Glomerular visceral epithelial cell (primary cell): ENCODE measurements around the gene DOCK11.
A peak's percentile ranks its signal among the peaks of the same experiment; 100 is the strongest.
"Not testable (repeated sequence)": the region's sequence is repeated elsewhere in the genome, so short reads cannot be mapped to it uniquely, and the experiment has no call there.

Source experiments
- DNase-seq: peaks from one replicate; pipeline ENCODE4 v3.0.0-alpha.2; 2016; ENCODE audit errors: extremely low spot score

Gene DOCK11

DNA sequence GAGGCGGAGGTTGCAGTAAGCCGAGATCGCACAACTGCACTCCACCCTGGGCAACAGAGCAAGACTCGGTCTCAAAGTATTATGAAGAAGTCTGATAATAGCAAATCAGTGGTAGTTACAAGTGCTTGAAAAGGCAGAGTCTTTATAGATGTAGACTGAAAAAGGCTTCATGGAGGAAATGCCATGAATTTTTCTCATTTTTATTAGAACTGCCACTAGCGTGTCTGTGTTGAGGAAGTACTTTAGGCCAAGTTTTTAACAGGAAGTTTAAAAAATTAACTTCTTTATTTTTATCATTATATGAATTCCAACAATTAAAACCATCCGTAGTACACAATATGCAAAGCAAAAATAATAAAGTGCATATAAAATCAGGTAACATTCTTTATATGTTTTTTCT is 199.0 kb downstream of the DOCK11 start:
- DNase-seq = no peak

DNA sequence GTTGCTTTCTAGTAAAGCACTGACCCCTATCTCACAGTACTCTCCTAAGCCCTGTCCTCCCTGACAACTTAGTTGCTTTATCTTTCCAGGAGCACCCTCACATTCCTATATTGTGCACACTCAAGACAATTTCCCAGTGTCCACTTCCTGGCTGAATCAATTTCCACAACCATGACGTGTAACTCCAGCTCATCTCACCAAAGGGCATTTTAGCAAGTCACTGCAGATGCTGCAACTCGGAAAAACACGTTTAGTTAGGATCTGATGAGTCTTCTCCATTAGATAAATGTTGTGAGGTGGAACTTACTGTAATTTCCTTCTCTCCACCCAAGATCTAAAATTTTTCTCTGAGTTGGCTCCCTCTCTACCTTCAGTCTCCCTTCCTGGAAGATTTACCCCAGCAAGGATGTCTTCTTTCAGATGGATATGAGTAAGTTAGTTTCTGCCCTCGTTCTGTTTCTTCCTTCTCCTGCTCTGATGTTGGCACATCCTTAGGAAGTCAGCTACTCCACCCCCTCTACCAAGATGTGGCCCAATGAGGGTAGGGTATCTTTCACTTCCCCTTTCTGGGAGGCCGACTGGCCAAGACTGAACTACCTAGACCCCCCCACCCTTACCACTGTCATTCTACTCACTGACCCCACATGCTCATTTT is 203.0 kb downstream of the DOCK11 start:
- DNase-seq = no peak

DNA sequence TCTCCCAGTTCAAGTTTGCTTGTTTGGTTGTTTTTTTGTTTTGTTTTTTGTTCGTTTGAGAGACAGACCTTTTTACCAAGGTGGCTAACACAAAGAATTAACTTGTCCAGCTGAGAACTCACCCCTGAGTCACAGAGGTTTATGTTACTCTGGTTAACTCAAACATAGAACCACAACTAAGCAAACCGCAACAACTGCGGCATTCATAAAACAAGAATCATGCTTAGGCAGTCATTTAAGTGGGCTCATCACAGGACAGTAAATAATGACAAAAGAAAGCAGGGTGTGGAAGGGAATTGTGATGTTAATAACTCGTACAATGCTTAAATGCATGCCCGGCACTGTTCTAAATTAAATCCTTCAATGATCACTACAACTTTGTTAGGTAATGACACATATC is 207.1 kb downstream of the DOCK11 start:
- DNase-seq = no peak

DNA sequence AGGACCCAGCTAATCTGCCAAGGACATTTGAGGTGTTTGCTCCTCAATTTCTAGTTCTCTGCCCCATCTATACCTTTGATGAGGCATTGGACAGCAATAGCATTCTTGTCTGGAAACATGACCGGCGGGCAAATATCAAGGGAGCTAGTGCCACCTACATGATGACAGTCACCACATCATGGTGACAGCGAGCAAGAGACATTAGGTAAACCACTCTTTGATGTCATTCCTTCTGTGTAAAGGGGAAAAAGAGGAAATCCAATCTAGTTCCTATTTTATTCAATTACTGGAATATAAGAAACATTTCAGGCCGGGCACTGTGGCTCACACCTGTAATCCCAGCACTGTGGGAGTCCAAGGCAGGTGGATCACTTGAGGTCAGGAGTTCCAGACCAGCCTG is 211.1 kb downstream of the DOCK11 start:
- no peak for DNase-seq

DNA sequence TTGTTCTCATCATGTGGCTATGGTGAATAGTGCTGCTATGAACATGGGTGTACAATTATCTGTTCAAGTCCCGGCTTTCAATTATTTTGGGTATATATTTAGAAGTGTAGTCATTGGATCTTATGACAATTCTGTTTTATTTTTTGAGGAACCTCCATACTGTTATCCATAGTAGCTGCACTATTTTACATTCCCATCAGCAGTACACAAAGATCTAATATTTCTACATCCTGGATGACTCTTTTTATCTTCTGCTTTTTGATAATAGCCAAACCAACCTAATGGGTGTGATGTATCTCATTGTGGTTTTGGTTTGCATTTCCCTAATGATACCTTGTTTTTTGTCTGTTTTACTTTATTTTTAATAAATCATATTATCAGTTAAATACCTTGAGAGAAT is 218.9 kb downstream of the DOCK11 start:
- DNase-seq = no peak

DNA sequence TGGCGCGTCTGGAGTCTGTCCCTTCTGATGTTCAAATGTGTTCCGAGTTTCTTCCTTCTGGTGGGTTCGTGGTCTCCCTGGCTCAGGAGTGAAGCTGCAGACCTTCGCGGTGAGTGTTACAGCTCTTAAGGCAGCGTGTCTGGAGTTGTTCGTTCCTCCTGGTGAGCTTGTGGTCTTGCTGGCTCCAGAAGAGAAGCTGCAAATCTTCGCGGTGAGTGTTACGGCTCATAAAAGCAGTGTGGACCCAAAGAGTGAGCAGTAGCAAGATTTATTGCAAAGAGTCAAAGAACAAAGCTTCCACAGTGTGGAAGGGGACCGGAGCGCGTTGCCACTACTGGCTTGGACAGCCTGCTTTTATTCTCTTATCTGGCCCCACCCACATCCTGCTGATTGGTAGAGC is 220.3 kb downstream of the DOCK11 start:
- DNase-seq = not testable (repeated sequence)

DNA sequence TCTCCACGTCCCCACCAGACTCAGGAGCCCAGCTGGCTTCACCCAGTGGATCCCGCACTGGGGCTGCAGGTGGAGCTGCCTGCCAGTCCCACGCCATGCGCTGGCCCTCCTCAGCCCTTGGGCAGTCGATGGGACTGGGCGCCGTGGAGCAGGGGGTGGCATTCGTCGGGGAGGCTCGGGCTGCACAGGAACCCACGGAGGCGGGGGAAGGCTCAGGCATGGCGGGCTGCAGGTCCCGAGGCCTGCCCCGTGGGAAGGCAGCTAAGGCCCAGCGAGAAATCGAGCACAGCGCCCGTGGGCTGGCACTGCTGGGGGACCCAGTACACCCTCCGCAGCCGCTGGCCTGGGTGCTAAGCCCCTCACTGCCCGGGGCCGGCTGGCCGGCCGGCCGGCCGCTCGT is 221.2 kb downstream of the DOCK11 start:
- not testable (repeated sequence) for DNase-seq

DNA sequence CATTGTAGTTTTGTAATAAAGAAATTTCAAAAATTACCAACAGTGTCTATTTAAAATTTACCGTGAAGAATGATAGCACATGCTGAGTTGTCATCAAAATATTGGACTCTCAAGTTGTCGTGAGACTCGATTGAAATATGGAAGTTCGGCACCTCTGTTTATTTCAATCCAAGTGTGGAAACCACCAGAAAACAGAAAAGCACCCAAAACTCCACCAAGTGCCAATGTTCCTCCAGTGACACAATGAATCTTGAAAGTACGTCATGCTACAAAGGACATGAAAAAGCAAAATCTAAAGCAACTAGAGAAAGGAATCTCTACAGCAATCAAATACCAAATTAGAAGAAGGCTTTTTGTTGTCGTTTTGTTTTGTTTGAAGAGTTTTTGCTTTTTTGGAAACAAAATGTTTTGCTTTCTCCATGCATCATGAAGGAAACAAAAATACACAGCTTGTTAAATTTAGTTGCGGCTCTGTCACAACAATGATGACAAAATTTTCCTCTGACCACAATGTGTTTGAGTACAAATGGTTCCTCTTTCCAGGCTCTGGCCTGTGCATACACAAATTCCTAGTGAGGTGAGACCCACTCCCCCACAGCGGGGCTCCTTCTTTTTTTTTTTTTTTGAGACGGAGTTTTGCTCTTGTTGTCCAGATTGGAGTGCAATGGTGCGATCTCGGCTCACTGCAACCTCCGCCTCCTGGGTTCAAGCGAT is 222.2 kb downstream of the DOCK11 start:
- no peak for DNase-seq

DNA sequence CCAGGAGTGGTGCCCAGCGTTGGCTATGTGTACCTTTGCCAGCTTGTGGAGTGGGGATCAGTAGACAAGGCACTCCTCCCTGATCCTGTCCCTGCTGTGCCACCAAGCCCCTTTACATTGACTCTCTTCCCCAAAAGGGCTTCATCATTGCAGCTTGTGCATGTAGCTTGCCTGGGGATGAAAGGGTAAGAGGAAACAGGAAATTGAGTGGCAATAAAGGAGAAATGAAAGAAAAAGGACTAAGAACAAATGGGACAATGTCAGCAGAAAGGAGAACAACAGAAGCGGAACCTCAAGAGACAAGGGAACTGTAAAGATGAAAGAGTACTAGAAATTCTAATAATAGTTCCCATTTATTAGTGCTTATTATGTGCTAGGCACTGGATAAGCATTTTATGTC is 223.1 kb downstream of the DOCK11 start:
- no peak for DNase-seq

DNA sequence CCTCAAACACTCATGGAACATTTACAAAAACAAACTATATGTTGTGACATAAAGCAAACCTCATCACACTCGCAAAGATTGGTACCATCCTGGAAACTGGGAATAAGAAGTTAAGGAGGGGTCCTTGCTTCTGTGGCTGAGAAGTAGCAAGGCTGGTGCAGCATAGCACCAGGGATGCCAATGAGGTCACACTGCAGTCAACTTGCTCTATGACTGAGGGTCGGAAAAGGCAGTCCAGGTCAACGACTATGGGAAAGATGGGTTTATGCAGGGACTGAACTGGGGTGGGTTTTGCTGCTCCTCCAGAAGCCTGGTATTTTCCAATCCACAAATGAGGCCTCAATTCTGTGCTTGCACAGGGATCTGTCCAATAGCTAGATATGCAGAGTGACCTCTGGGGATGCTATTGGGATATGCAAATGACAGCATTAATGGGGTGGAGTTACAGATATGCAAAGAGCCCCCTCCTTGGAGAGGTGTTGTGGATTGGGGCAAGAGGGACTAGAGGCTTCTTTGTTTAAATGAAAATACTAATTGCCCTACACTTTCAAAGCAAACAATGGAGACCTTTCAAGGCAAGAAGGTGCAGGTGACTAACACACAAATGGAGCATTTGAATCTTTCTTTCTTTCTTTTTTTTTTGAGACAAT is 224.6 kb downstream of the DOCK11 start:
- DNase-seq = no peak

DNA sequence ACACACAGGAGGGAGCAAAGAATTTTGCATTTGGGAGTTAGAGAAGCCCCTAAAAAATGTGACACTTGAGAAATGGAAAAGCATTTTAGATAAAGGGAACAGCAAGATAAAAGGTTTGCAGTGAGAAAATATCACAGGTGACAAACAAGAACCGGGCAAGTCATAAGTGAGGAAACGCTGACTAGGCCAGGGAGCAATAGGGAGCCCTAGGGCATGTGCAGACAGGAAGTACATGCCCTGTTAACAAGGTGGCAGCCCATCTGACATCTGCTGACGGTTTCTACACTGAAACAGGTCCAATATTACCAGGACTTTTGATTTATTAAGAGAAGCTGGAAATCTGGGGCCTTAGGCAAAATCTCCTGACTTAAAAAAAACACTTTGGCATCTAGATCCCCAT is 227.8 kb downstream of the DOCK11 start:
- no peak for DNase-seq

DNA sequence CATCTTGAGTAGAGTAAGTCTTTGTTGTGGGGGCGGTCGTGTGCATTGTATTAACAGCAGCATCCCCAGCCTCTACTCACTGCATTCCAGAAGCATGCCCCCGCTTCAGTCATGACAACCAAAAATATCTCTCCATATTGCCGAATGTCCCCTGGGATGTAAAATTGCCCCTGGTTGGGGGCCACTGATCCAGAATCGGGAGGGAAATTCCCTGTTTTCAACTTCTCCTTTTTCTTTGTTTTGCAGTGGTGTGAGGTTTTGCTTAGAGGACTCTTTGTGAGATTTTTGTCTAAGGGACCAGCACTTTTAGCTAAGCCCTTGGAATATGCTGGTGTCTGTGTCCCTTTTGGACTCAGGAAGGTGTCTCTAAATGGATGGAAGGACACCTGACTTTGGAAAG is 228.8 kb downstream of the DOCK11 start:
- no peak for DNase-seq

DNA sequence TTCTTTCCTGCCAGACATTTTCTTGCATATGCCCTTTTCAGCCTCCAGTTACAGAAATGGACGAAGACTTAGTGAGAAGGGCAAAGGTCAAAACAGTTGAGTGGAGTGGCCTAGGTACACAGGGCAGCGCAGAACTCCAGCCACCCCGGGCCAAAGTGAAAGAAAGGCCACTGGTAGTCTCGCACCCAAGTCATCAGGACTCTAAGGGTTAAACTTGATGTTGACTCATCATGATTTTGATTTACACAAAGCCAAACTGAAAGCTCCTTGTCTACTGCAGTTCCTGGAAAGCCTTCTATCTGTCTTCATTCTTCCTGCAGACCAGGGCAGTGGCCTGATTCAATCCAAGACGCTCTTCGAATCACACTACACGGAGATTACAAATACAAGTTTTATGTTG is 229.2 kb downstream of the DOCK11 start:
- no peak for DNase-seq

DNA sequence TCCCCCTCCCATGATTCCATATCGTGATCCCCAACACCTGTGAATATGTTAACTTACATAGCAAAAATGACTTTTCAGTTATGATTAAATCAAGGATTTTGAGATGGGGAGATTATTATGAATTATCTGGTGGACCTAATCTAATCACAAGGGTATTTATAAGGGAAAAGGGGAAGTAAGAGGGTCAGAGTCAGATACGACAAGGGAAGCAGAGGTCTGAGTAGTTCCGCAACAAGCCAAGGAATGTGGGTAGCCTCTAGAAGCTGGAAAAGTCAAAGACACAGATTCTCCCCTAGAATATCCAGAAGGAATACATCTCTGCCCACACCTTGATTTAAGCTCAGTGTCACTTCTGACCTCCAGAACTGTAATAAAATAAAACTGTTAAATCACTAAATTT is 230.8 kb downstream of the DOCK11 start:
- no peak for DNase-seq

DNA sequence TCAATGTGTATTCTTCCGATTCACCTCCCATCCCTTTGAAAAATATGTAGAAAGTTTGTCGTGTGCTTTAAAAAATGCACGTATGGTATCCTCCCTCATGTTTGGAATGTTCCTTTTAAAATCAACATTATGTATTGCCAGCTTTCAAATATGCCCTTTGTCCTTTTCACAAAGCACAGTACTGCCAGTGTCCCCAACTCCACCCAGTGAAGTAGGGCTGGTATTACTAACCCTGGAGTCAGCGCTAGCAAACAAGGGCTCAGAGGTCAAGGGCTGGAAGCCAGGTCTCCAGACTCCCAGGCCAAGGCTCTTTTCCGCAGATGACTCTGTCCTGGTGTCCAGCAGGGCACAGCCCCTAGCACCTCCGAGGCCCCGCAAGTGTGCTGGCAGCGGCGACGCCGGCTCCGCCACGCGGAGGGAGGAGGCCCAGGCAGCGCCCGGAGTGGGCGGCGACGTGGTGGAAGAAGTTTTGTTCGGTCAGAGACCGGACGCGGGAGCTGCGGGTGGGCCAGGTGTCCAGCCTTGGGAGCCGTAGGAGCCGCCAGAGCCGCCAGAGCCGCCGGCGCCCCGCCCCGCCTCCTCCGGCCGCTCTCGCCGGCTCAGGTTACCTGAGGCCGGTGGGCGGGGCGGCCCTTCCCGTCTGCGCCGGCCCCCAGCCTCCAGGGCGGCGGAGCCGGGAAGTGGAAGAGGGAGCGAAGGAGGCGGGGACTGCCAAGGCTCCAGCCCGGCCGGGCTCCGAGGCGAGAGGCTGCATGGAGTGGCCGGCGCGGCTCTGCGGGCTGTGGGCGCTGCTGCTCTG is 231.5 kb downstream of the DOCK11 start, which contains the start of gene IL13RA1:
Gene IL13RA1, plus strand, starts transcription at position 720 of the 799 bp plus-strand sequence. Its CDS starts 33 bp downstream, at position 753.
- DNase-seq = peak; percentile 90

DNA sequence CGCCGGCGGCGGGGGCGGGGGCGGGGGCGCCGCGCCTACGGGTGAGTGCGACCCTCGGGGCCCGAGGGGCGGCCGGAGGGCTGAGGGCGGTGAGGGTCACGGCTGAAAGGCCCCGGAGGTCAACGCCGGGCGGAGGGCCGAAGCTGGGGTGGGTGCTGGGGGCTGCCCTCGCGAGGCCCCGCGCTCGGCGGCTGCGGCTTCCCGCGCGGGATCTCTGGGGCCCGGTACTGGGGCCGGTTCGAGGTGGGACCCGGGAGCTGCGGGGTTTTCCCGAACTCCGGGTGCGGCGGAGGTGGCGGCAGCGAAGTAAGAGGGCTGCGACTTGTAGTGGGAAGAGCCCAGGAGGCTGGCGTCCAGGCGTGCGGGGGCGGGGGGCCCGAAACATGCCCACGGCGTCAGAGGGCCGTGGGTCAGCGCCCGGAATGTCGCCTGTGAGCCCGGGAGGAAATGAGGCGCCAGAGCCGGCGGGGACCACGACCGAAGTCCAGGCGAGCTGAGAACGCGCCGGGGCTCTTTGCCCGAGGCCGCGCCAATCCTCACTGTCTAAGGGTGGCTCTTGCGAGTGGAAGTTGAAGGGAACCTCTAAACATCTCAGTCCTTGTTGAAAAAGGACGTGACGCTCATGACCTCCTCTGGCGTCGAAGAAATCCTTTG is 232.2 kb downstream of the DOCK11 start:
- peak; percentile 22 for DNase-seq

DNA sequence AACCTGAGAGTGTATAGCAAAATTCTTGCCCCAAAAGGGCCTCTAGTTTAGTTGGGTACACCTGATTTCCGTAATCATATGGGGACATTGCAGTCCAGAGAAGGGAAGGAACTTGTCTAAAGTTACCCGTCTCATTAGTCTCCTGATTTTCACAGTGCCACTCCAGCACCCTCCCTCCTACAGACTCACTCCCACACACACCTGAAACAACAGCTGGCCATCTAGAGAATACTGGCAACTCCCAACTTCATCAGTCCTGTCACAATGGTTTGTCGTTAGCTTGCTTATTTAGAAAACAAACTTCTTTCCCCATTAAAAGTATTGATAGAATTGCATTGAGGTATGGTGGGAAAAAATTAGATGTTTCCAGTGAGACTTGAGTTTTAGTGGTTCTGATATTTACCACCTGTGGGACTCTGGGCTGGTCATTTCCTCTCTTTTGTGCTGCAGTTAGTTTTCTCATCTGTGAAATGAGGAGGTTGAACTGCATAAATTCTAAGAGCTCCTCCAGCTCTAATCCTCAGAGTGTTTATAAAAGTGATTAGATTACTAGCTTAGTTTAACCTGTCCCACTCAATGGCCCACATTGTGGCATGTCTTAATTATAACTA is 233.5 kb downstream of the DOCK11 start:
- no peak for DNase-seq

DNA sequence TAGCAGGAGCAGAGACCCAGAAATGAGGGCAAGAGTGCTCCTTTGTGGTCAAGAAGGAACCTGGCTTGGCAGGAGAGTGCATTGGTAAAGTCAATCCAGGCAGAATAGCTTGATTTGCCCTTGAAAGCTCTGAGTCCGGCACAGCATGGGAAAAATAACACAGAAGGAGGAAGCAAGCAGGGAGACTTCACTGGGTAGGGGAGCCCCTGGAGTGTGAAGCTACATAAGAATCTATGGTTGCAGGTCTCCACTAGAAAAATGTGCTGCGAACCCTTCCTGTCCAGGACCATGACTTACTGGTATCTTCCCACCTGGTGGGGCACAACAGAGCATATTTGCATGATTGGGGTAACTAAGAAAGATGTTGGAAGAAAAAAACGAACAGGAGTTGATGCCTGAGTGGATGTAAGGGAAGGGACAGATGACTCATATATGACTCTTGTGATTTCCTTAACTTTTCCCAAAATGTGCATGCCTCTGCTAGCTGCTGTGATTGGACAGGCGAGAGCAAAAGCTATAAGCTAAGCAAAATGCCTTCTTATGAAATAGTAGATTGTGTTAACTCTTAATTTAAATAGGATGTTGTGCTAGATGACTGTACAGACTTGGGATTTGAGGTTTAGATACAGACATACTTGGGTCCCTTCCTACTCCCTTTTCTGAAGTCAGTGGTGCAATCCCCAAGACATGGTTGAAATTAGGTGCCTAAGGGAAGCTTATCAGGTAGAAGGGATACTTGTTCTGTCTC is 235.1 kb downstream of the DOCK11 start:
- DNase-seq = peak; percentile 8

DNA sequence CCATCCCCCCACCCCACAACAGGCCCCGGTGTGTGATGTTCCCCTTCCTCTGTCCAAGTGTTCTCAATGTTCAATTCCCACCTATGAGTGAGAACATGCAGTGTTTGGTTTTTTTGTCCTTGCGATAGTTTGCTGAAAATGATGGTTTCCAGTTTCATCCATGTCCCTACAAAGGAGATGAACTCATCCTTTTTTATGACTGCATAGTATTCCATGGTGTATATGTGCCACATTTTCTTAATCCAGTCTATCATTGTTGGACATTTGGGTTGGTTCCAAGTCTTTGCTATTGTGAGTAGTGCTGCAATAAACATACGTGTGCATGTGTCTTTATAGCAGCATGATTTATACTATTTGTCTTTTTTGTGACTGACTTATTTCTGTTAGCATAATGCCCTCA is 236.9 kb downstream of the DOCK11 start:
- not testable (repeated sequence) for DNase-seq

DNA sequence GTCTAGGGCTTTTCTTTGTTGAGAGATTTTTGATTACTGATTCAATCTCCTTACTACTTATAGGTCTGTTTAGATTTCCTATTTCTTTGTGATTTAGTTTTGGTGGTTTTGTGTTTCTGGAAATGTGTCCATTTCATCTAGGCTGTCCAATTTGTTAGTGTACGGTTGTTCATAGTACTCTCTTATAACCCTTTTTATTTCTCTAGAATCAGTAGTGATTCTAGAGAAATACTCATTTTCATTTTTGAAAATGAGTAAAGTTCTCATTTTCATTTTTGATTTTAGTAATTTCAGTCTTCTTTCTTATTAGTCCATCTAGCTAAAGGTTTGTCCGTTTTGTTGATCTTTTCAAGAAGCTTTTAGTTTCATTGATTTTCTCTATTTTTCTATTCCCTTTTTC is 239.3 kb downstream of the DOCK11 start:
- no peak for DNase-seq
